Placental pericyte (primary cell): ENCODE measurements around the gene SYNC. TPM values are rescaled to one million over a fixed set of nuclear protein-coding genes. Genes with fewer than 3 reads are reported as not detected.

Experiments
- small RNA-seq: library from RNA; depleted of rRNA; stranded (forward); fragments of <200 nt; gene quantifications from one replicate; pipeline ENCODE3, GENCODE V24; 2012; ENCODE audit warnings: low replicate concordance
- total RNA-seq: library from RNA; depleted of rRNA; stranded (reverse); fragments of >200 nt; gene quantifications from 2 replicates; pipeline ENCODE4 v1.2.3, GENCODE V29; 2012

Gene SYNC
- total RNA-seq = 6.3 and 12.9 TPM in 2 replicates

DNA sequence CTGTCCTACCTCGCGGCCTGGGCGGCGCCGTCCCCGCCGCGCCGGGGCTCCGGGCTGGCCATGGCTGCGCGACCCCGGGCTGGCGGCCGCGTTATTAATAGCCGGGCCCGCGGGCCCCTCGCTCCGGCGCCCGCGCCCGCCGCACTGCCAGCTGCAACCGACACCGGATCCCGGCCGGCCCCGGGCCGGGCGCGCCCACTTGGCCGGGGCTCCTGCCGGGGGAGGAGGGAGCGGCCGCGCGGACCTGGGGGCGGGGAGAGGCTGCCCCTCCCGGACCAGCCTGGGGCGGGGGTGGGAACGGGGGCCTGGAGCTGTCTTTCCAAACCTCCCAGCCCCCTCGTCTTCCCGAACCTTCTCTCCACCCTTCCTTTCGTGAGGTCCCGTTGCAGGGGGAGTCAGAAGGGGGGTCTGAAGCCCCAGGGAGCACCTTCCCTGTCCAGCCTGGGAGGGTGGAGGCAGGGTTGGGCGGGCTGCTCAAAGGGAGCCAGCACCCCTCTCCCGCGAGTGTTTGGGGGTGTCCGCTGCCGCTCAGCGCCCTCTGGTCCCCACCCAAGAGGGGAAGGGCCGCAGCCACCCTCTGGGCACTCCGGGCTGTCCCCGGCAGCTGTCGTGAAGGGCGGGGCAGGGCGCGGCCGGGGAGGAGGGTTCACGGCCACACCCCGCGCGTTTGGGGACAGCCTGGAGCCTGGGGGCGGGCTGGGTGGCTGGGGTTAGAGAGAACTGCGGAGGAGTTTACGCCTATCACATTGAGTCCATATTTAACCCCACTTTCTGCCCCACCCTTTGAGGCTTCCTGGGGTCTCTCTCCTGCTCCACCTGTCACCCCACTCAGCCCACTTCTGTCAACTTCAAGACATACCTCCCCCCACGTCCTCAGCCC lies at the start of gene SYNC:
Gene SYNC (minus strand): TSS at position 172 of the 880 bp plus-strand sequence. CDS start 110 bp downstream, at position 62.

DNA sequence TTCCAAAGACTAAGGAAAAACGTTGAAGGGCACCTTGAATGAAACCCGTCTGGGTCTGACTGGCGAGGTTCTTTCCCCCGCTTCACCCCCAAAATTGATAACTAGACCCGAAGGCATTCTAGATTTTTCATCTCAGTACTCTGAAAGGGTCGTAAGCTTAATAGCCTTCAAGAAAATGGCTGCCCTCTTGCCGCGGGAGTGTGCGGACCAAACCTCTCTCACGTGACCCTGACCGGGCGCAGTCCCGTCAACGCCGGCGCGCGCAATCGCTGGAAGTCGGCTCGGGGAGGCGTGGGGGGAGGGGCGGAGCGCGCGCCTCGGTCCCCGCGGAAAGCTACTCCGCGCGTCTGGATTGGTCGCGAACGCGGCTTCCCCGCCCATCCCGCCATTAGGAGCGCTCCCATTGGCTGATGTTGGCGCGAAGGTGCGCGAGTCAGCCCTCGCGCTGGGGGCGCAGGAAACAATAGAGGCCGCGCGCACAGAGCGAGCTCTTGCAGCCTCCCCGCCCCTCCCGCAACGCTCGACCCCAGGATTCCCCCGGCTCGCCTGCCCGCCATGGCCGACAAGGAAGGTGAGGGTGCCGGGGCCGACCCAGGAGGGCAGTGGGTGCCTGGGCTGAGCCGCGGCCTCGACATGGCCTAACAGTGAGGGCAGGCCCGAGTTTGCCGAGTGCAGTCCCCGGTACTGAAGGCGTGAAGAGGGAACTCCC lies 51.7 kb downstream of the SYNC start, which contains the start of gene RBBP4:
Gene RBBP4 (plus strand): TSS at position 457 of the 709 bp plus-strand sequence. CDS start 99 bp downstream, at position 556.

DNA sequence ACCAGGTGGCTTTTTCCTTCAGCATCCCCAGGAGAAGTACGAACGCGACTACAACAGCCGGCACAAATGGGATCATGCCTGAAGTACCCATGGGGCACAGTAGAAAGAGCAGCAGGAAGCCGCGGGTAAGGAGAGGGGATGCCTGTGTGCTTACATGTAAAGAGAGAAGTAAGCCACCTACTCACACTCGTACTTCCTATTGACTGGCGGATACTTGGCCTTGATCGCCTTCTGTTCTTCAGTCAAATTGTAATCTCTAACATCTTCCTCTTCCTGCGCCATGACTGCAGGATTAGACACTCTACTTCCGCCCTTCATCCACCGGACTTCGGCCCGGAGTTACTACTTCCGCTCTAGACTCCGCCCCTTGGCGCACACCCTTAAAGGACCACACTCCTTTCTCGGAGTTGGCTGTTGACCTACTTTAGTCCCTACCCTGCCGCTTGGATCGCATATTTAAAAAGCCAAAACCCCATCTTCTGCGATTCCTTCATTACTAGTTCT lies 52.3 kb downstream of the SYNC start, which contains the start of gene ZBTB8OS:
Gene ZBTB8OS (minus strand): TSS at position 303 of the 504 bp plus-strand sequence. CDS start 21 bp downstream, at position 282.

Small RNAs within 50 kb of the gene (small RNA-seq; reads per million reads assigned to genes)
- not detected for gene RF00019

Other genes with a start within 250 kb of the SYNC start
- not detected in 2 replicates for gene ZBTB8B, start 237.7 kb downstream of the SYNC start, total RNA-seq
- gene ZBTB8A, start 163.3 kb downstream of the SYNC start, total RNA-seq = 5.2 and 8.1 TPM in 2 replicates
- gene ZBTB8OS, start 52.2 kb downstream of the SYNC start, total RNA-seq = 30.4 and 32.2 TPM in 2 replicates
- 126 and 163 TPM in 2 replicates for gene RBBP4, start 51.6 kb downstream of the SYNC start, total RNA-seq
- gene YARS1, start 114.6 kb upstream of the SYNC start, total RNA-seq = 154 and 303 TPM in 2 replicates
- gene S100PBP, start 114.9 kb upstream of the SYNC start, total RNA-seq = 30.2 and 34.4 TPM in 2 replicates
- gene FNDC5, start 168.1 kb upstream of the SYNC start, total RNA-seq = 0.22 and 0.29 TPM in 2 replicates
- gene HPCA, start 183.7 kb upstream of the SYNC start, total RNA-seq = not detected in 2 replicates
- gene TMEM54, start 198.6 kb upstream of the SYNC start, total RNA-seq = 10.3 and 29.3 TPM in 2 replicates